Umbilical cord (tissue), 2 donors: ENCODE measurements around the gene IMPA2. TPM values are rescaled to one million over a fixed set of nuclear protein-coding genes. Genes with fewer than 3 reads are reported as not detected.

Experiments used
- DNase-seq: peaks from one replicate; pipeline ENCODE4 v3.0.0-alpha.2; 2015; ENCODE audit warnings: low spot score
- total RNA-seq: library from RNA; depleted of rRNA; stranded (reverse); fragments of >200 nt; gene quantifications from one replicate; pipeline ENCODE4 v1.2.3, GENCODE V29; 2014; ENCODE audit warnings: low replicate concordance; ENCODE audit not compliant: insufficient read depth

IMPA2 gene
- total RNA-seq, 1 donor from 2014 or later: 79.0 TPM

- DNase-seq: no peak
Measured at GRCh38 chr18:12008181-12008767, 27.0 kb downstream of the IMPA2 start.

- DNase-seq: no peak
Measured at GRCh38 chr18:12008842-12009580, 27.7 kb downstream of the IMPA2 start.

DNA sequence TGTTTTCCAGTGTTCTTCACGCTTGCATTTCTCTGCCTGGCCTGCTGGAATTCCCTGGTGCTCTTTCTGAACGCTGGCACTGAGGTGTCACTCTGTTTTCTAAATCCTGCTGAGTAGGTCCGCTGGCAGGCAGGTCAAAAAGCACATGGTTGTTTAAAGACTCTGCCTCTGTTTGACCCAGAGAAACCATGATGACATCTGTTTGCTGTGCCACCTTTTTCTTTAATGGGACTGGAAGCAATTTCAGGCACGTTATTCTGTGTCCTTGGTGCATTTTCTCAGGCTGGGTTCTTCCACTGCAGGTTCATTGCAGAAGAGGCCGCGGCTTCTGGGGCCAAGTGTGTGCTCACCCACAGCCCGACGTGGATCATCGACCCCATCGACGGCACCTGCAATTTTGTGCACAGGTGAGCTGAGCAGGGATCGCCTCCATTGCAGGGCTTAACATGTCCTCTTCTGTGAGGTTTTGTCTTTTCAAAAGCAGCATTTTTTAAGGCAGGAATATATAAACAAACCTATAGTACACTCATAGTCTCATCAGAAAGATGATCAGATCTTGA is 28.4 kb downstream of the IMPA2 start:
- no peak for DNase-seq

- DNase-seq: no peak
Measured at GRCh38 chr18:12010187-12010802, 29.0 kb downstream of the IMPA2 start.

- no peak for DNase-seq
Measured at GRCh38 chr18:12011199-12011956, 30.1 kb downstream of the IMPA2 start.

- no peak for DNase-seq
Measured at GRCh38 chr18:12011957-12012549, 30.7 kb downstream of the IMPA2 start.

- no peak for DNase-seq
Measured at GRCh38 chr18:12012697-12013096, 31.4 kb downstream of the IMPA2 start.

GRCh38 chr18:12013186-12013916 is 32.0 kb downstream of the IMPA2 start:
- DNase-seq: peak; percentile 31

DNA sequence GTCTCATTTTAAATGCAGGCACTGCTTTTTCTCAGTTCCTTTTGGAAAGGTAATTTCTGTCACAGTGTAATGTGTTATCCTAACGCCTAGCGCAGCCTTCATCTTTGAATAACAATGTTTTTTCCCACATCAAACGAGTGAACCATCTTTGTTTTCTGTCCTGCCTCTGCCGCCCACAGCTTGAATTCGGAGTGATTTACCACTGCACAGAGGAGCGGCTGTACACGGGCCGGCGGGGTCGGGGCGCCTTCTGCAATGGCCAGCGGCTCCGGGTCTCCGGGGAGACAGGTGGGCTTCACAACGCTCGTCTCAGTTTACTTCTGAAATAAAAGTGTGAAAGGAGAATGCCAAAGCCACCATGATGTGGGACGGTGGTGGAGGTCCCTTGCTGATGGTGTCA is 32.8 kb downstream of the IMPA2 start:
- DNase-seq: no peak

DNA sequence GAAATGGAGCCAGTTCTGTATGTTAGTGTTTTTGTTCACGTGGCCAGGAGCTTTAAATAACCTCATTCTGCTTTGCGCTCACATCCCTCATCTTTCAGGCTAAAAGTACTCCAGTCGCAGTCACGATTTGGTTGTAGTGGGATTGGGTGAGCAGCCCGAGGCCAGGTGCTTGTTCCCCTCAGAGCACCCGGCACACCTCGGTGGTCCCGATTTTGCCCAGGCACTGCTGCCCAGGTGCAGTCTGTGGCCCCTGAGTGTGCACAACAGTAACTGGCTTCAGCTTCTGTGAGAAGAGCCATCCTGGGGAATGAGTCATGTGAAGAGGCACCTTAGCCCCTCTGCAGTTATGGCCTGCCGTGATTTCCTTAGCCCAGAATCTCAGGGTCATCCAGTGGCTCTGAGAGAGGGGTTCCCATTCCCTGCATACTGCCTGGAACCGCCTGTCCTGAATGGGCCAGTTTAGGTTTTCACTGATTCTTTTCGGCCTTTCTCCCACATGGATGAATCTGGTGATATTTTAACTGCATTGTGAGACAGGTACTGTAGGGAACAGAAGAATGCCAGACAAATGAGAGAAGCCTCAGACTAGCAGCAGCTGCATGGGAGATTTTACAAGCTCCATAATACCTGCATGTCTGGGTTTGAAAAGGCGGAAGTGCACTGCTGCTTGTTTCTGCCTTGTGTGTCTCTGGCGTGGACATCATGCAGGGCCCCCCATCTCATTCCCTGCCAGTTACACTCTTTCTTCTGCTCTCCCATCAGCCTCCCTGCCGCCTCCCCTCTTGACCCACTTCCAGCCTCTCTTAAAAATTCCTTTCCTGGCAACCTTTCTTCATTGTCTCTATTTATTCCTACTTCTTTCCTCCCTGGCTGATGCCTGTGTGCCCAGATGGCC is 33.5 kb downstream of the IMPA2 start:
- peak; percentile 32 for DNase-seq

GRCh38 chr18:12015416-12016062 is 34.2 kb downstream of the IMPA2 start:
- peak; percentile 66 for DNase-seq

DNA sequence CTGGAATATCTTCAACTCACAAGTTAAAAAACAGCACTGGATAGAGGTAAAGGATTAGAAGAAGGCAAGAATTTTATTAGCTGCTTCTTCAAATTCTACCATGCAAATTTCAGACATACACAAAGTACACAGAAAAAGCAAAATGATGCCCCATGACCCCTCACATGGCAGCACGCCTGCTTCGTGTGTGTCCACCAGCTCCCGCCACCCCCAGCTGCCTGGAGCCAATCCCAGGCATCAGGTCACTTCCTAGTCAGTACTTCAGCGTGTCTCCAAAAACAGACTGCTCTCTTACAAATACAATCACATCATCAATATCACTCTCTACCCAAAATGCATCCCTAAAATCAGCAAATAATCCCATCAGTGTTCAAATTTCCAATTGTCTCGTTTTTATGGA is 35.8 kb downstream of the IMPA2 start:
- DNase-seq: no peak

DNA sequence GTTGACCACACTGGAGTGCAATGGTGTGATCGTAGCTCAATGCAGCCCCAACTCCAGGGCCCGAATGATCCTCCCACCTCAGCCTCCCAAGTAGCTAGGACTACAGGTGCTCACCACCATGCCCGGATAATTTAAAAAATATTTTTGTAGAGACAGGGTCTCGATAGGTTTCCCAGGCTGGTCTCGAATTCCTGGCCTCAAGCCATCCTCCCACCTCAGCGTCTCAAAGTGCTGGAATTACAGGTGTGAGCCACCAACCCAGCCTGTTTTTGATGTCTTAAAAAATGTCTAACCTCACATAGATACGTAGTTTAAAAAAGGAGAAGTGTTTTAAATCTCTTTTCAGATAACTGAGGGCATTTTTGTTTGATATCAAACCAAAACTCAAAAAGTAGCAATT is 37.6 kb downstream of the IMPA2 start:
- DNase-seq: no peak

DNA sequence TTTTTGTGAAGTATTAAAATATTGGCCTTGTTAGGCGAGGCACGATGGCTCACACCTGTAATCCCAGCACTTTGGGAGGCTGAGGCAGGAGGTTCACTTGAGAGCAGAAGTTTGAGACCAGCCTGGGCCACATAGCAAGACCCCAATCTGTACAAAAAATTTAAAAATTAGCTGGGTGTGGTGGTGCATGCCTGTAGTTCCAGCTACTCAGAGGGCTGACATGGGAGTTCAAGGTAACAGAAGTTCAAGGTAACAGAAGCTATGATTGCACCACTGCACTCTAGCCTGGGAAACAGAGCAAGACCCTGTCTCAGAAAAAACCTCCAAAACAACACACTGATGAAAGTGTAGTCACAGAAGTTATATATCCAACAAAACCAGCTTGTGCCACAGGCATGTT is 39.8 kb downstream of the IMPA2 start:
- DNase-seq: no peak

DNA sequence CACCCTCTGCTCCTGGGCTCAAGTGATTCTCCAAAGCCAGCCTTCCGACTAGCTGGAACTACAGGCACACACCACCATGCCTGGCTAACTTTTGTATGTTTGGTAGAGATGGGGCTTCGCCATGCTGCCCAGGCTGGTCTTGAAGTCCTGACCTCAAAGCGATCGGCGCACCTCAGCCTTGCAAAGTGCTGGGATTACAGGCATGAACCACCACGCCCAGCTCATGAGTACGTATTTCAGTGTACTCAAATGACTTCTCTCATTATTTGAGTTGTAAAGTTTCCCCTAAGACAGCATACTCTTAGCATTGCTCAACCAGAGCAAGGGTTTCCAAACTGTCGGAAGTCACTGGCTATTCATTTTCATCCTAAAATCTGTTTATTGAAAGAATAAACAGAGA is 40.3 kb downstream of the IMPA2 start:
- DNase-seq: no peak

DNA sequence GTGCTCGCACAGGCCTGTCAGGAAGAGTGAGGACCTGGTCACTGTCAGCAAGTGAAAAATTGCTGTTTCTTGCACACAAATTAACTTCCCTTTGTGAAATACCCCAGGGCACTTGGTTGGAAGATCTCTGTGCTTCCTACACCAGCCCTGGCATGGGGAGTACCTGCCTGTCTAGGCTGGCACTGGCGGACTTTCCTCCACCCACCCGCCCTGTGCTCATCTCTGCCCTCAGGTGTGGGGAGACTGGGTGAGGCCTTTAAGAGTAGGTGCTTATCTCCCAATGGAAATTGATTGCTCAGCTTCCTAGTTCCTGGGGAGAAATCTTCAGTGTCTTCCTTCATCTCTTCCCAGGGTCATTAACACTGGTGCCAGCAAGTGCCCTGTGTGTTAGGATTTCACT is 42.1 kb downstream of the IMPA2 start:
- DNase-seq: no peak

DNA sequence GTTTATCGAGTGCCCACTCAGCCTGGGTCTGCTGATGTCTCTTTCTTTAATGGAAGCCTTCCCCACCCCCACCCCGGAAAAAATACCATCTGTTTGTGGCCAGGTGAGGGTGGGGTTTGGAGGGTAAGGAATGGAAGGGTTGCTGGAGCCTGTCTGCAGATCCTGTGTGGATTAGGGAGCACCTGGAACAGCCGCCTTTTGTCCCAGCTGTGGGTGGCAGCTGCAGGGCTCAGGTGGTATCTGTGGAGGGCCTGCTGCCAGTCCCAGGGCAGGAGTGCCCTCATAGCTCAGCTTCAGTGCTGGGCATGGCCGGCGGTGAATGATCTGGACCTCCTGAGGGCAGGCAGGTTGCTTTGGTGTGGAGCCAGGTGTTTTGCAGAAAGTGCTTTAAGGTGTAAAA is 45.3 kb downstream of the IMPA2 start:
- no peak for DNase-seq

GRCh38 chr18:12027046-12027445 is 45.7 kb downstream of the IMPA2 start:
- no peak for DNase-seq

DNA sequence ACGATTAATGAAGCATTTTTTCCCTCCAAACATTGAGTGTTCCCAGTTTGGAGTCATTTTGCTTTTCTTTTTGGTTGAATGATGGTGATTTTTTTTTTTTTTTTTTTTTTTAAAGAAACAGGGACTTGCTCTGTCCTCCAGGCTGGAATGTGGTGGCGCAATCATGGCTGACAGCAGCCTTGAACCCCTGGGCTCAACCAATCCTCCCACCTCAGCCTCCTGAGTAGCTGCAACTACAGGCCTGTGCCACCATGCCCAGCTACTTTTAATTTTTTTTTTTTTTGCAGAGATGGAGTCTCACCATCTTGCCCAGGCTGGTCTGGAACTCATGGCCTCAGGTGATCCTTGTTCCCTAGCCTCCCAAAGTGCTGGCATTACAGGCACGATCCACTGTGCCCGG is 46.2 kb downstream of the IMPA2 start:
- no peak for DNase-seq
